ENCODE results near the gene PPP2R2B. TPM values are rescaled to one million over a fixed set of nuclear protein-coding genes. Genes with fewer than 3 reads are reported as not detected.

Gene PPP2R2B
- total RNA-seq, 1 donor from 2014 or later = 7.9 TPM

DNA sequence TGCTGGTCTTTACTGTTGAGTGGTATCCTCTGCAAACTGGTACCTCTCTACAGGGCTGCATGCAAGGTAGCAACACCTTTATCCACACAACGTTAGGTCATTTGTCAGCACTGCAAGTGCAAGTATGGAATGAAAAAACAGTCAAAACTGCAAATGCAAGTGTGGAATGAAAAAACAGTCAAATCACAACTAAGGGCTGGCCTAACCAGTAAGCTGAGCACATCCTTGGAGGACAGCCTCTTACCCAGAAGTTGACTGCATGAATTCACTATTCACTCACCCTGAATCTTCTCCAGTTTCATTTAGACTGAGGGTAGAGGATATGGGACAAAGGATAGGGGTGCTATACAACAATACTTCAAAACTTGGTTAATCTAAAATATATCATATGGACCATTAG, 158.4 kb downstream of the PPP2R2B start:
- intact Hi-C loops (cut with DNase I) = no loop called here
- no peak for DNase-seq (ENCODE audit: low spot score)

- intact Hi-C loops (cut with DNase I) = no loop called here
- no peak for DNase-seq (ENCODE audit: low spot score)
Measured at GRCh38 chr5:146719179-146719578, 159.4 kb downstream of the PPP2R2B start.

DNA sequence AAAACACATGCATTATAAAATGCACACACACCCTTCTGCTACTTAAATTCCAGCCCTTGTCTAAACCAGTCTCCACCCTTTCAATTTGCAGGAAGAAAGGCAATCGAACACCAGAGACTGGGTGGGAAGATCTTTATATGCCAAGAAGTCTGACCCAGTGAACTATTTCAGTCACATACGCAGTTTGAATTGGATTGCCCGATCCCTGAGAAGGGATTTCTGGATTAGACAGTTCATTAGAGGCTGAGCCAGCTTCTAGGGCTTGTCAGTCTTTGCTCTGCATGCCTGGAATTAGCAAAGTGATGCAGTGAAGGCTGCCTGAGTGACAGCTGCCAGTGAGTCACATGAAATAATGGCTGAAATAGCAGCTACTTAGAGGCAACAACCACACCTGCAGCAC, 159.9 kb downstream of the PPP2R2B start:
- intact Hi-C loops (cut with DNase I) = no loop called here
- DNase-seq (ENCODE audit: low spot score) = no peak

- intact Hi-C loops (cut with DNase I) = no loop called here
Measured at GRCh38 chr5:146717951-146718350, 160.6 kb downstream of the PPP2R2B start.

GRCh38 chr5:146716636-146717035, 161.9 kb downstream of the PPP2R2B start:
- intact Hi-C loops (cut with DNase I) = no loop called here
- DNase-seq (ENCODE audit: low spot score) = no peak

More at GRCh38 chr5:146717951-146718350, 160.6 kb downstream of the PPP2R2B start:
- no peak for DNase-seq (ENCODE audit: low spot score)

- intact Hi-C loops (cut with DNase I) = no loop called here
- DNase-seq (ENCODE audit: low spot score) = no peak
Measured at GRCh38 chr5:146710348-146710747, 168.2 kb downstream of the PPP2R2B start.

GRCh38 chr5:146707316-146707715, 171.2 kb downstream of the PPP2R2B start:
- intact Hi-C loops (cut with DNase I) = no loop called here
- no peak for DNase-seq (ENCODE audit: low spot score)

GRCh38 chr5:146706321-146706972, 172.1 kb downstream of the PPP2R2B start:
- intact Hi-C loops (cut with DNase I) = no loop called here
- no peak for DNase-seq (ENCODE audit: low spot score)

DNA sequence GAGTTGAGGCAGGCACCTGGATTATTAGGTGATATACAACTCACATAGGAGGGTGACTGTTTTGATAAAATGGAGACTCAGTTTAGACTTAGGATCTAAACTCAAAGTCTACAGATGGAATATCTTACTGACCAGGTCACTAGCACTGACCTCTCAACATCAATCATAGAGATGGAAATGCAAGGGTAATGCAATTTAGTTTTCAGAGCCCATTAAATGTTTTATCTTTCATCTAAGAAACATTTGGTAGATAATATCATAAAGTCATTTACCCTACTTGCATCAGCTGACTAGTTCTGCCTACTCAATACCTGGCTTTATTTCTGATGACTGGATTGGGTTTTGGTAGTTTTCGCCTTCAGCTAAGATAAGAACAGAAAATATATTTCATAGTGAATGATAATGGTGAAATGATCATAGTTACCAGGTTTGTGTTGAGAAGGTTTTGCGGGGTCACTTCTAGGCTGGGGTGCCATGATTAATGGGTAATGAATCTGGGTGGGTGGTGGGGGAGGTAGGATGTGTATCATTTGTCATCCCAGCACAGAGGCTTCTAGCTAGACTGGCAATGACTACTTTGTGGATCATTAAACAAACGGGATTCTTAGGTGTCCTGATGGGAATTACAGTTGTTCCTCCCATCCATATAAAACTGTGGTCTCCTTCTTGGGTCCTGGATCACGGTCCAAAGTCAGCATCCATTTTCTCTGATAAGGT, 173.4 kb downstream of the PPP2R2B start:
- intact Hi-C loops (cut with DNase I) = no loop called here
- no peak for DNase-seq (ENCODE audit: low spot score)

DNA sequence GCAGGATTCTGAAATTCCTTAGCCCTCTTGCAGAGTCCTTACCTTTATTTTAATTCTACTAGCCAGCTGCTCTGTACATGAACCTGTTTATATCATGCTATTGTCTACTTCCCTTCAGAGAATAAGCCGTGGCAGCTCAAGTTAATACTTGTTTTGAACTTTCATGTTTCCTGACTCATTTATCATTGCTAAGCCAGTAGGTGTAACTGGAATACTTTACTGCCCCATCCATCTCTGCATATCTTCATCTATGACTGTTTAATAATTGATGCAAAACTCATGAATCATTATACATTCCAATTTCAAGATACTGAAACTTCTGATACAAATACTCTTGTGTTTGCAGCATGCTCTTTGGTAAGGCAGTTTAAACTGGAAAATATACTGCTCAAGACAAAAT, 174.7 kb downstream of the PPP2R2B start:
- intact Hi-C loops (cut with DNase I) = no loop called here

GRCh38 chr5:146703499-146703898, 175.1 kb downstream of the PPP2R2B start:
- intact Hi-C loops (cut with DNase I) = no loop called here
- no peak for DNase-seq (ENCODE audit: low spot score)

More for the DNA sequence above, 174.7 kb downstream of the PPP2R2B start:
- DNase-seq (ENCODE audit: low spot score) = no peak

GRCh38 chr5:146699664-146700418, 178.7 kb downstream of the PPP2R2B start:
- DNase-seq (ENCODE audit: low spot score) = no peak
- intact Hi-C loops (cut with DNase I) = no loop called here

DNA sequence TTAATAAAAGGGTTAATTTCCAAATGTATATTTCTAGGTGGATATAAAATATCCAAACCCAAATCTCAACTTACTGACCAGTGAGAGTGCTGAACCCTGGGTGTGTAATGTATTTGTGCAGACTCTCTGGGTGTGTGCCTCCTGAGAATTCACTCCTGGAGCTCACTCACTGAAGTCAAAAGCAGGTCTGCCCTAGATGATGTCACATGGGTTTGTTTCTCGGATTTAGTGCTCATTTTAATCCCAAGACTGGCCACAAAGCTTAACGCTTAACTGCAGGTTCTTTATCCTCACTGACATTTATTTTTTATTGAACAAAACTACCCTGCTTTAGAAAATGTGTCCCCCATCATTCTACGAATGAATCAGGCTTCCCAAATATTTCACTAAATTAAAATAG, 179.4 kb downstream of the PPP2R2B start:
- DNase-seq (ENCODE audit: low spot score) = no peak

DNA sequence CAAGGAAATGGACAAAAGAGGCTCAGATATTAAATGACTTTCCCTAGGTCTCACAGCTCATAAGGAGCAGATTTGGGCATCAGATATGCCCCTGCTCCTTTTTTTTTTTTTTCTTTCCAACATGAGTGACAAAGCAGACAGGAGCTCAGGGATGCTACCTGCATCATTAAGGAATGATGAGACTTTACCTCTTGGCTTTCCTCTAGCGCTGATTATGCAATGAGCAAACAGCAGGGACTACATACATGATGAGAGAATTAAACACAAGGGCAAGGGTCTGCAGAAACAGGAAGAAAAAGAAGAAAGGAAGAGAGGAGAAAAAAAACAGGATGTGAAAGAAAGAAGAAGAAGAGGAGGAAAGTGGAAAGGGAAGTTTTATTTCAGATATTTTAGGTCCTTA, 179.9 kb downstream of the PPP2R2B start:
- intact Hi-C loops (cut with DNase I) = no loop called here
- no peak for DNase-seq (ENCODE audit: low spot score)

More for the DNA sequence above, 179.4 kb downstream of the PPP2R2B start:
- intact Hi-C loops (cut with DNase I) = no loop called here

GRCh38 chr5:146697211-146697610, 181.3 kb downstream of the PPP2R2B start:
- intact Hi-C loops (cut with DNase I) = no loop called here
- DNase-seq (ENCODE audit: low spot score) = no peak

- DNase-seq (ENCODE audit: low spot score) = no peak
- intact Hi-C loops (cut with DNase I) = no loop called here
Measured at GRCh38 chr5:146695646-146696045, 182.9 kb downstream of the PPP2R2B start.

GRCh38 chr5:146690880-146691355, 187.6 kb downstream of the PPP2R2B start:
- intact Hi-C loops (cut with DNase I) = no loop called here
- no peak for DNase-seq (ENCODE audit: low spot score)

DNA sequence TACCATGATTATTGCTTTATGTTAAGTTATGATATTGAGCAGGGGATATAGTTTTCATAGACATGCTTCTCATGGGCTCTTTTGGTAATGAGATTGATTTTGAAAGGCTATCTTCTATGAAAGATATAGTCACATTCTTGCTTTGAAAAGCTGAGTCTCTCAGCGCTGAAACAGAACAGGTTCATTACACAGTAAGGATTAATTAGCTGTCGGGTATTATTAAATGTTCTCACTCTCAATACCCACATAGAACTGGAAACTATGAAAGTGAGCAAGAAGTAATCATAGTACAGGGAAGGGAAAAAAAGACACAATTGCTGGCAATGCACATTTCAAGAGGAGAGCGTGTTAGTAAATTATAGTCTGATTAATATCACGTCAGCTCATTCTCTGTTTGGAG, 190.9 kb downstream of the PPP2R2B start:
- DNase-seq (ENCODE audit: low spot score) = no peak
- intact Hi-C loops (cut with DNase I) = no loop called here

DNA sequence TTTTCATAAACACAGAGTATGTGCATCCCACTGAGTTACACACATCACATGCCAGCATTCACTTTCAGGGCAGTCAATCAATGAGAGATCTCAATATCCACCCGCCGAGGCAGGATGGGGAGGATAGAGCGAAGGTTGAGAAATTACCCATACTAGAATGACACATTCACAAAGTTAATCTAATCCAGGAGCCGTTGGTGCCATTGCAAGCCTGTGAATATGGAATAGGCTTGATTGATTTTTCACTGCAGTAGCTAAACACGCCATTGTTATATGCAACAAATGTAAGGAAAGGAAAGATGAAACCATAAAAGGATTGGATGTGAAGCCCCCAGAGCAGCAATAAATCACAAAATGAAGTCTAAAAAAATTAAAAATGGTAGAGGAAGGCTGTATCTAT, 194.7 kb downstream of the PPP2R2B start:
- no peak for DNase-seq (ENCODE audit: low spot score)
- intact Hi-C loops (cut with DNase I) = no loop called here

GRCh38 chr5:146682899-146683532, 195.5 kb downstream of the PPP2R2B start:
- no peak for DNase-seq (ENCODE audit: low spot score)
- intact Hi-C loops (cut with DNase I) = no loop called here
